NCI-H82 treated with DMSO at 0.1 percent for 48 hours (cell line): ENCODE results near the gene PAPLN.

Source experiments
- DNase-seq: peaks from one replicate; lab custom pipeline; 2025; ENCODE audit not compliant: unreplicated experiment; lab: John Stamatoyannopoulos, UW

The PAPLN gene

DNA sequence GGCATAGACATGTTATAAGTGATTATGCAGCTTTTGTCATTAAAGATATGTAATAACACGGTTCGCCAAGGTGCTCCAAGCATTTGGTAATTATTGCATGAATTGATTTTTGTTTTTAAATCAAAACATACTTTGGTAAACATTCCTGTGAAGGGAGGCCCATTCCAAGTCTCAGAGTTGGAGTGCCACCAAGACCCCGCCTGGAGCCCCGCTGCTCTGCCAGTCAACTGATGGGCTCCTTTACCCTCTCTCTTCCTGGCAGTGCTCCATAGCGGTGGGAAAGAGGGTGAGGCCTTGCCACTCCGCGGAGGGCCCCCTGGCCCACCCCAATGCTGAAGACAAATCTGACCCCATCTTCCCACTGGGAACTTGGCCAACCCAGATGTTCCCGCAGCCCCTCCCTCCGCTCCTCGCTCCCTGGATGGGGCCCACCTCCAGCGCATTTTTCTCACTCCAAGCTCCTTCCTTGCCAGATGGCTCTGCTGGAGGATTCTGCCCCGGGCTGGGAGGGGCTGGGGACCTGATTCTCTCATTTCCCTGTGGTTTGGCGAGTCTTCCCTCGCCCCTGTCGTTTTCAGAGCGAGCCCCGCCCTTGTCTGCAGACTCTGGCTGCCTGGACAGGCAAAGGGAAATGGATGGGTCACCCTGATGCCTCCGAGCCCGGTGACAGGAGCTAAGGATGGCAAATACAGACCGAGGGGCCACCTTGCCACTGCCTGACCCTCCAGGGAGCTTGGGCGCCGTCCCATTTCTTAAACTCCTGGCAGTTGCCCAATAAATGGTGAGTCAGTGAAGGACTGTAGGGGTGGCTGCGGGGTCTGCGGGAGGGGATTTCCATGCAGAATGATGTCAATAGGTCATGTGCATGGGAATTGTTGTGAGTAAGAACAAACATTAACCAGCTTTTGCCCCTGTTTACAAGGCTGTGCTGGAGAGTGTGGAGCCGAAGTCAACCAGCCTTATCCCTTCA, 9.2 kb upstream of the PAPLN start:
- peak; percentile 57 for DNase-seq

DNA sequence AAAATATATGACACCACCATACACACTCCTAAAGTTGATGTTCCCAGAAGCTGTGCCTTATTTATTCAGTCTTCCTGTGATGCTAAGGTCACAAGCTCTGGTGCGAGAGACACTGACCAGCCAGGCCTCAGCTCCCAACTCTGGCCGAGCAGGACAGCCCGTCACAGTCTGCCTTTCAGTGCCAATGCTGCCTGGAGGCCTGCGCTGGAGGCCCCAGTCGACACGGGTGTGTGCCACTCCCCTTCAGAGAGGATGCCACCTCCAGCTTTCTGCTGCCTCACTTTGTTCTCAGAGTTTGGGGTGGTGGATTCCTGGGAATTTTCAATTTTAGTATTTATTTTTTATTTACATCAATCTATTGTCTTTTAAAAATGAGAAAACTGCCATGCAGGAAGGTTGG, 7.3 kb upstream of the PAPLN start:
- DNase-seq, result no peak

DNA sequence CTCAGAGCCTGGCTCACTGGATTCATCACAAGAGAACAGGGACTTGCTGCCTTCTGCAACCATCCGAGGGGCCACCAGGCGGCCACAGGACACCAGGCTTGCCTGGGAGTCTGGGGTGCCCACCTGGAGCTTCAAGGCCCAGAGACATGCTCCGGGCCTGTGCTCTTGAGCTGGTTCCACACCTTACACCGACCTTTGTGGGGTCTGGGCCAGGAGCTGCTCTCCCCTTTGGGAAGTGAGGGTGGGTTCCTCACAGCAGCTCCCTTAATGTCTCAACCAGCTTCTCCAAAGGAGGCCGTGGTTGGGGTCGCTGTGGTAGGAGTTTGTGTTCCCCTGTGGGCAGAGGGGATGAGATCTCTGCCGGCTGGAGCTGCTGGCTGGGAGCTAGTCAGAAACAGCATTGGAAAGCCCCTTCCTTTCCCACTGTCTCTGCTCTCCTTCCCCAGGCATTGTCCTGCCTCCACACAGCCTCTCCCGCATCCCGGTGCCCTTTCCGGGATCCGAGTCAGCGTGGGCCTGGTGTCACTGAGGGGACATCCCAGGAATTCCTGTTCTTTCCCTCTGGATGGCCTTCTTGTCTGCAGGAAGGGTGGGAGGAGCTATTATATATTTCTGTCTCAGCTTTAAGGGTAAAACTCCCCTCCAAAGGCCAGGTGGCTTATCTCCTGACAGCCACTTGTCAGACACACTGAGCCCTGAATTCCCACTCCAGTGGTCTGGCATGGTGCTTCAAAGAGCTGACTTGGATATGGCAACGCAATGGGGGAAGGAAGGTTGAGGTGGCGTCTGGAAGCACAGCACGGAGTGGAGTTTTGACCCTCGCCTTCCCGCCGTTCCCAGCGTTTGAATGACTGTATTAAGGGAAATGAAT, 5.1 kb upstream of the PAPLN start:
- no peak for DNase-seq

DNA sequence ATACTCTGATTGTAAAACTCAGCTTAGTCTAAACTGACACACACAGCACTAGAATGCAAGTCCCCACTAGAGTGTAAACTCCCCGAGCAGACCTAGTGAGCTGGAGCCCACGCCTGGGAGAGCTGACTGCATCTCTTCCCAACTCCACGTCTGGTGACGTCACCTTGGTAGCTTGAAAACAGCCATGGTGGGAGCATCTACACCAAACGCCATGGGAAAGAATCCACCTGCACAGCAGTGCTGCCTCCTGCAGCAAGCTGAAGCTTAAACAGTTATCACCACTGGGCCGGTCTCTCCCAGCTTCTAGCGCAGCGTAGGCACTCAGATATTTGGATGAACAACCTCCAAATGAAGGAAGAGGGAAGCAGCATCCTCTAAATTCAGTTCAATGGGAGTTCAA, 4.3 kb upstream of the PAPLN start:
- DNase-seq, result no peak

DNA sequence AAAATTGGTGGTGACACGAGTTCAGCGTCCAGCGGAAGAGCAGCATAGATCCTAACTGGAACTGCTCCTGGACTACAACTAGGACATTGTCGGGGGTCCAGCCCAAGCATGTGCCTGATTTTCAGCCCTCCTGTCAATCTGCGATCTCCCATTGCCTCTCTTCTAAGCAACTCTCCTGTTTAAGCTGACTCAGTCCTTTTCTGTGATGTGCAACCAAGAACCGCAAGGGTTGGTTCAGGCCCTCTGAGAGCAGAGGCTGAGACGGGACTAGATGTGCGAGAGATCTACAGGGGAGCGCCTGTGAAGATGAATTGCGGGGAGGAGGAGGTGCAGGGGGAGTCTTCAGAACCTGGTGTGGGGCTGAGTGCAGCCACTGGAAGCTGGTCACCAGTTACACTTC, 3.7 kb upstream of the PAPLN start:
- DNase-seq, result no peak

DNA sequence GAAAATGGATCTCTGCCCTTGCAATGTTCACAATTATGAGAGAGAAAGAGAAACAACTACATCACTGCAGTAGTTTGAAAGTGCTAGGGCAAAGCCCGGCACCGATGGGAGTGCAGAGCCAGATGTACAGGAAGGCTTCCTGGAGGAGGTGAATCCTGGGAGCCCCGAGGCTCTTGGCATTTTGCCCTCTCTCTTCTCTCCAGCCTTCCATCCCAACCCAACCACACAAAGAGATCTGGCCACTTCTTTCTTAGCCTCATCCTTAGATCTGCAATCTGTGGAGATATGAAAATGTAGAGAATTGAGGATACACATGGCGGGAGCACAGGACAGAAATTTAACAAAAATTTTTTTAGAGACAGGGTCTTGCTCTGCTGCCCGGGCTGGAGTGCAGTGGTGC, 3.3 kb upstream of the PAPLN start:
- no peak for DNase-seq

DNA sequence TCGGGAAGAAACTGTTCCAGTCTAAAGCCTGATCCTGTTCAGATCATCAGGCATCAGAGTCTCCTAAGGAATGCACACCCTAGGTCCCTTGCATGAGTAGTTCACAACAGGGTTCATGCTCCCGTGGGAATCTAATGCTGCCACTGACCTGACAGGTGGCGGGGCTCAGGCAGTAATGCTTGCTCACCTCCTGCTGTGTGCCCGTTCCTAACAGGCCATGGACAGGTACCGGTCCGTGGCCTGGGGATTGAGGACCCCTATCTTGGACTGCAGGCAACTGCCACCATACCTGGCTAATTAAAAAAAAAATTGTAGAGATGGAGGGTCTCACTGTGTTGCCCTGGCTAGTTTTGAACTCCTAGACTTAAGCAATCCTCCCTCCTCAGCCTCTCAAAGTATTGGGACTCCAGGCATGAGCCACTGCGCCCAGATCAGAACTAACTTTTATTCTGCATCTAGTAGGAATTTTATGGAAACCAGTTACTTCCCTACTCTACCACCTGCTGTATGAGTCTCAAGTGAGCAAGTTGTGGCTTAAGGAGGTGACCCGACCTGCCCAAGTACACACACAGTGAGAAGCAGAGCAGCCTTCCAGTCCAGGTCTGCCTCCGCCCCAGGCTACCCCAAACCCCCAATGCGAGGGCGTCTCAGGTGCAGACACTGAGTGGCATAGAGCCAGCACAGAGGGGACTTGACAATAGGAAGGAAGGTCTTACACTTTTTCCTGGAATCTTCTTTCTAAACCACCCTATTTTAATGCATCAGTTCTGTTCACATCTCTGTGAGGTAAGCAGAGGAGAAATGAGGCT, 2.5 kb upstream of the PAPLN start:
- no peak for DNase-seq

DNA sequence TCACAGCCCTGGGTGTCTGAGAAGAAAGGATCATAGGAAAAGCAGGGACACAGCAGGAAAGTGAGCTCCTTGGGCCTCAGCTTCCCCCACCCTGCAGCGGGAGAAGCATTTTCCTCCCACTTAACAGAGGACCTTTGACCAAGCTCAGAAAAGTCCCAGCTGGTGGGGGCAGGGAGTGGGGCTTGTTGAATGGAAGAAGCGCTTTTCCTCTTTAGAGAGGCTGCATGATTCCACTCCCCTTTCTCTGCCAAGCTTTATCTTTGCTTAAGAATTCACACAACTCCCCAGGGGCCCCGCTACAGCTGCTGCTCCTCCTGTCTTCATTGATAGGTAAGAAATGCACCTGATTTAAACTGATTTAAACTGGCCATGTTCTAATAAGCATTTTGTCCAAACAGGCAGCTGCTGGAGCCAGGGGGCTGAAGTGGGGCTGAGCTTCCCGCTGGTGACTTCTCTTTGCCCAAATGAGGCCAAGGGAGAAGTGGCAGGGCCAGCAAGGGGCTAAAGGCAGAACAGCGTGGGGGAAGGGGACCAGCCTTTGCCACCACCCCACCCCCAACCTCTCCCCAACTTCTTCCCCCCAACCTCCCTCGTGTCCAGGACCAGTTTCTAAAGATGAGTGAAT, 1.7 kb upstream of the PAPLN start:
- DNase-seq, result peak; percentile 35

DNA sequence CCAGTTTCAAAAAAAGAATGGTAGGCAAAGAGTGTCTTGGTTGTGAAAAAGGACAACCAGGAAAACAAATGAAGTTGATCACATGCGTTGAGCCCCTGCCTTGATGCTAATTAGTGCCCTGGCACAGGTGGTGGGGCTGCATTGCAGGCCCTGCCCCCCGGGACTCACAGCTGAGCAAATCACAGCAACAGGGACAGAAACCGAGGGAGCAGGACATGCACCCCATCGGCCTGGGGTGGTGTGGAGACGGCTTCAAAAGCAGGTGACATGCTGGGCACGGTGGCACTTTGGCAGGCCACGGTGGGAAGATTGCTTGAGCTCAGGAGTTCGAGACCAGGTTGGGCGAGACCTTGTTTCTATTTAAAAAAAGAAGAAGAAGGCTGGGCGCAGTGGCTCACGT, 1.1 kb upstream of the PAPLN start:
- no peak for DNase-seq

DNA sequence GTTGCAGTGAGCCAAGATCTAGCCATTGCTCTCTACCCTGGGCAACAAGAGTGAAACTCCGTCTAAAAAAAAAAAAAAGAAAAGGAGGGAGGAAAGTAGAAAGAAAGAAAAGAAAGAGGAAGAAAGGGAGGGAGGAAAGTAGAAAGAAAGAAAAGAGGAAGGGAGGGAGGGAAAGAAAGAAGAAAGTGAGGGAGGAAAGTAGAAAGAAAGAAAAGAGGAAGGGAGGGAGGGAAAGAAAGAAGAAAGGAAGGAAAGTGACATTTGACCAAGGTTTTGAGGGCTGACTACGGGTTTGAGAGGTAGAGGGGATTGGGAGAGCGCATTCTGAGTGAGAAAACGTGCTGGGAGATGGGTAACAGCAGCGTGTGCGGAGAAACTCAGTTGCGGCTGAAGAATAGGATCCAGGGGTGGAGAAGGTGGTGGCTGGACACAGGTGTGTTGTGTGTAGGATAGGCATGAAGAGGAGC, 521 bp upstream of the PAPLN start:
- DNase-seq, result no peak

DNA sequence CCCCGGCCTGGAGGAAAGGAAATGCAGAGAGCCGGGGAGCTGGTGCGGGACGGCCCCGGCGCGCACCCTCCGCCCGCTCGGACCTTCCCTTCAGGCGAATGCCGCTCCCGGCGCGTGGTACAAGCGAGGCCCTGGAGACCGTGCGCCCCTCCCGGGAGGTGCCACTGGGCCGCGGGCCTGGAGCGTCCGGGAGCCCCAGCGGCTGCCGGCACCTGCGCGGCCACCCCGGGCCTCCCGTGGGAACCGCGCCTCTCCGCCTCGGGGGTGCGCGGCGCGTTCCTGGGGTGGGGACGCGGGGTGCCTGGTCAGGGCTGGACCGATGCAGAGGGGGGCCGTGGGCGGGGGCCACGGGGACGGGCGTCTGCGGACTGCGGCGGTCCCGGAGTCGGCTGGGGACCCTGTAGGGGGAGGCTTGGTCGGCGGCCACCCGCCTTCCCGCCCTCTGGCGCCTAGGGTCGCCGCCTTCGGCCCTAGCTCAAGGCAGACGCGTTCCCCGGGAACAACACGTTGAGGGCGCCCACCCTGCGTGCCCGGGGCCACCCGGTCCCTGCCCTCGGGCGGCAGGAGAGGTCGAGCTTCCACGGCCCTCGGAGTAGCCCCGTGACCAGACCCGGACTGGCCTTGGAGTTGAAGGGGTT, 599 bp downstream of the PAPLN start:
- no peak for DNase-seq

DNA sequence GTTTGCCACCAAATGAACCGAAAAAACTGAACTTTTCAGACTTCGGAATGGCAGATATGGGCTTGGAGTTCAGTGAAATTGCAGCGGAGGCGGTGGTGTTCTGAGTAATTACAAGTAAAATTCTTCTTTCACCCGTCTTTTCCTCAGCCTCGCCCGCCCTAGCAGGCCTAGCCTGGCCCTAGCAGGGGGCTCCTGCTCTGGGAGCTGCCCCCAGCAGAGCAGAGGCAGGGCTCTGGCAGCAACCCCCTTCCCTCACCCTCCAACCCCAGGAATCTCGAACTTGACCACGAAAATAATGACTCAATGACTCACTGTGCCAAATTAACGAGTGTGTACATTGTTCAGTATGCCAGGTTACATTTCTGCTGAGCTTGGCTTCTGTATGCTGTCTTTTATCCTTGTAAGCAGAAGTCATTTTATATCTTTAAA, 1.1 kb downstream of the PAPLN start:
- no peak for DNase-seq

DNA sequence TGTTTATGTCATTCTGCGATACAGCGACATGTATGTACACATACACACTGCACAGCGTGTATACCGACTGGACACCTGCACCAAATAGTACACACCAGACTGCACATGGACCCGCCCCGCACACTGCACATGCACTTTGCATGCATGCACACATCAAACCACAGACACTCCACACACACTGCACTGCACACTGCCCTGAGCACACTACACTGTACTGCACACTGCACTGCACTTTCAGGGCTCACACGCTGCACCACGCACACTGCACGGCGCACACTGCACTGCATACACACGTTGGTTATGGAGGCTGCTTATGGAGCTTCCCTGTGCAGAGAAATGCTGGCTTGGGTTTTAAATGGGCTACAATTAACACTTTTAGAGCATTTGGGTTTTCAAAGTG, 1.6 kb downstream of the PAPLN start:
- no peak for DNase-seq

DNA sequence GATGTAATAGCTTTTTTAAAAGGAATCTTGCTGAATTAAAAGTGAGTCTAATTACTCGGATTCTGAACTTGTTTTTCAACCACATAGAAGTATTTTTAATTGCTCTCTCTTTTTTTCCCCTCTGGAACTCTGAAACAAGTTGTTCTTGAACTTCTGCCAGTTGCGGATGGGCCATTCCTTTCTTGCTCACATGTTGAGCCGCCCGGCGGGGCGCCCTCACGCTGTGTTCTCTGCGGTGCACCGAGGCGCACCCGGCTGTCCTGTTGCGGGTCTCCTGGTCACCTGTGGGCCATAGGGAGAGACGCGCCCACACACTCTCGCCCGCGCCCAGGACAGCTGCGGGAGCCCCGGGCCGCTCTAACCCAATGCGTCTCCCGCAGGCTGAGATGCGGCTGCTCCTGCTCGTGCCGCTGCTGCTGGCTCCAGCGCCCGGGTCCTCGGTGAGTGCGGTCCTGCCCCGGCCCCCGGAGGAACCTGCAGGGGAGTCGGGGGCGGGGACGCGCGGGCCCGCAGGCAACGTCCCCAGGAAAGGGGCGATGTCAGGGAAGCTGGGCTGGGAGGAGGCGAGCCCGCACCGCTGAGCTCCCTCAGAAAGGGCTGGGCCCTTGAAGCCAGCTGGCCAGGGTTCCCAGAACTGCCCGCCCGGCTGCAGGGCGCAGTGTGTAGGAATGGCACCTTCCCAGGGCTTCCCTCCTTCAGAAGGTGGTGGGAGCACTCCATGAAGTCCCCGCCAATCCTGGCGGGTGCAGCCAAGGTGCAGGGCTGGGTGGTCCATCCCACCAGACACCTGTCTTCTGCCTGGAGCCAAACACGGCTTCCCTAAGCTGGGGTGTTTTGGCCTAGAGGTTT, 2.3 kb downstream of the PAPLN start:
- no peak for DNase-seq

DNA sequence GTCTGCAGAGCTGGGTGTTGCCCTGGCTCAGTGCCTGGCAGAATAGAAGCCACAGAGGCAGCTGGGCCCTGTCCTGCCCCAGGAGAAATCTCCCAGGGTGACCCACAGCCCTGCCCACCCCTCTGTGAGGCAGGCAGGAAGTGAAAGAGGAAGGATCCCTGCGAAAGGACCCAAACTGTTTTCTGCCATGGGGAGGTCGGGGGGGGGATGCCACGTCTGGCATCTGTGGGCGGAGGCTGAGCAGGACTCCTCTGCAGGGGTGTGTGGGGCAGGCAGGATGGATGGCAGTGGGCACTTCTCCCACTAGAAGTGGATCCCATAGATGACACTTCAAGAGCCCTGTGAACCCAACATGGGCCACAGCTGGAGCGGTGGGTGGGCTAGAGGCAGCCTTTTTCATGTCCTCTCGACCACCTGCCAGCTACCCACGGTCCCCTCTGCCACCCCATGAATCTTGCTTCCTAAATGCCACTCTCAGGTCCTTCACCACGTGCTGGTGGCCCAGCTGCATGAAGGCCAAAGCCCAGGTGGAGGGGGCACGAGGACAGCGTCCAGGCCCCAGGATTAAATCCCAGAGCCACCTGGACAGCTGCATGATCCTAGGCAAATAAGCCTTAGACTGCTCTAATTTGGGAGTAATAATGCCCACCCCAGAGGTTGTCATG, 3.6 kb downstream of the PAPLN start:
- DNase-seq, result no peak

DNA sequence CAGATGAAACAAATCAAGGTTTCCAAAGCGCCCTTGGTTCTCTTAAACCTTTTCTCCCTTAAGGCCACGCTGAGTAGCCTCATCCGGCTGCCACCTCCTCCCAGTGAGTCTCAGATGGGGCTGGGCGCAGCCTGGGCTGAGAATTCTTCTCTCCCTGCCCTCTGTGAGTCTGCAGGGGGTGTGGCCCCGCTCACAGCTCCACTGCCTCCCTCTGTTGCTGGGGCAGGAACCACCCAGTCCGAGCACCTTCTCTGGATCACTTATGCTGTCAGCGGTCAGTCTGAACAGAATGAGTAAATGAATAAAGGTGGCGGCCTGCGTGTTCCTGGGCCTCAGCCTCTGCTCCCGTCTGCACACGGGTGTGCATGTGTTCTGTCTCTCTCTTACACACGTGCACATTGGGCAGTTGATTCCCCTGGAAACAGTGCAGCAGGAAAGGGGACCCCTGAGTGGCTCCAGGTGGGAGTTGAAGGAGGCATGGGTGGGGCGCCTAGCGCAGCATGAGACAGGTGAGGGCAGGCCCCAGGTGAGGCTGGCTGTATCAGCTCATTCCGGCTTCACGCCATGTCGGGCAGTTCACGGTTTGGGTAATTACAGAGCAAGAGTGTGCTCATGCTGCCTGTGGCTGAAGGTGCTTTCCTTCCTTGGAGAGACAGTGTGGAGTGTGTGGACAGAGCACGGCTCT, 4.3 kb downstream of the PAPLN start:
- no peak for DNase-seq

DNA sequence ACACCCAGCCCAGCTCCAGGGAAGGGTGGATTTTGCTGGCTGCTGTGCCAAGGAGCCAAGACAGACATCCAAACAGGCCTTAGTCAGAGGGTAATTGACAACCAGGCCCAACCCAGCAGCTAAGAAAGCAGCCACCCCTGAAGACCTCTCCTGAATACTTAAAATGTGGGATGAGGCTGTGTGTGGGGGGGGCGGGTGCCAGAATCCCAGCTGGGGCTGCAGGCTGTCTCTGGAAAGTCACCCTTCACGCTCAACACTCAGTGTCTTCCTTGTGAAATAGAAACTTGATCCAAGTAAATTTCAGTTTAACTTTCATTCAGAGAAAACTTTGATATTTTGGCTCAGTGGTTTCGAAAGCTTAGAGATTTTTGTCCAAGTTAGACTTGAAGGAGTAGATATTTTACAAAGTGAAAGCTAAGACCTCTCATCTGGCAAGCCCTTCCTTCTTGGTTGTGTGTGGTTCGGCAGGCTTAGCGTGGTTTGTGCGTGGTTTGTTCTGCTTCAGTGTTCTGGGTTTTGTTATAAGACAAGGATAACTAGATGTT, 5.1 kb downstream of the PAPLN start:
- no peak for DNase-seq

DNA sequence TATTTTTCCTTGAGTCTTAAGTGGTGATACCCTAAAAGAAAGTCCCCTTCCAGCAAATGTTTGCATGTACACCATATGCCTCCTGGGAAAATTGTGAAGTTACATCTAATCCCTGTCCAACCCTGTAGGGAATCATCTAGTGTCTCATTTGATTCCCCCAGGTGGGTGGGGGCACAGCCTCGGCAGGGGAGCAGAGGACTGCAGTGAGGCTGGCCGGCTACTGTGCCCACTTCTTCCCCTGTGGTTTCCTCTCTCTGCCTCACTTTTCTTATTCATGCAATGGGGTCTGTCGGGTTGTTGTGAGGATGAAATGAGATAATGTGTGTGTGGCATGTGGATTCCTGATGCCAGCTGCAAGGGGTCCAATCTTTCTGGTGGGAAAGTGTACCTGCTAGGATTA, 6.0 kb downstream of the PAPLN start:
- no peak for DNase-seq
